Left renal cortex interstitium (tissue), 4 donors: ENCODE measurements around the gene ARPC4. TPM values are rescaled to one million over a fixed set of nuclear protein-coding genes. Genes with fewer than 3 reads are reported as not detected.
"Not testable (repeated sequence)": the region's sequence is repeated elsewhere in the genome, so short reads cannot be mapped to it uniquely, and the experiment has no call there.

Experiments
- DNase-seq, 4 donors: peaks; one replicate each; pipeline ENCODE4 v3.0.0-alpha.2; 2013; ENCODE audit warnings: low read depth in 4 of 4, low spot score in 2 of 4, missing footprints in 1 of 4
- polyA plus RNA-seq, 4 donors: library from polyadenylated mRNA; unstranded; fragments of 120-200 nt; gene quantifications; one replicate each; pipeline ENCODE4 v1.2.1, GENCODE V29; 2013; ENCODE audit not compliant: insufficient read length in 4 of 4

ARPC4 gene
- polyA plus RNA-seq, 4 donors: 113 to 161 (median 142) TPM

DNA sequence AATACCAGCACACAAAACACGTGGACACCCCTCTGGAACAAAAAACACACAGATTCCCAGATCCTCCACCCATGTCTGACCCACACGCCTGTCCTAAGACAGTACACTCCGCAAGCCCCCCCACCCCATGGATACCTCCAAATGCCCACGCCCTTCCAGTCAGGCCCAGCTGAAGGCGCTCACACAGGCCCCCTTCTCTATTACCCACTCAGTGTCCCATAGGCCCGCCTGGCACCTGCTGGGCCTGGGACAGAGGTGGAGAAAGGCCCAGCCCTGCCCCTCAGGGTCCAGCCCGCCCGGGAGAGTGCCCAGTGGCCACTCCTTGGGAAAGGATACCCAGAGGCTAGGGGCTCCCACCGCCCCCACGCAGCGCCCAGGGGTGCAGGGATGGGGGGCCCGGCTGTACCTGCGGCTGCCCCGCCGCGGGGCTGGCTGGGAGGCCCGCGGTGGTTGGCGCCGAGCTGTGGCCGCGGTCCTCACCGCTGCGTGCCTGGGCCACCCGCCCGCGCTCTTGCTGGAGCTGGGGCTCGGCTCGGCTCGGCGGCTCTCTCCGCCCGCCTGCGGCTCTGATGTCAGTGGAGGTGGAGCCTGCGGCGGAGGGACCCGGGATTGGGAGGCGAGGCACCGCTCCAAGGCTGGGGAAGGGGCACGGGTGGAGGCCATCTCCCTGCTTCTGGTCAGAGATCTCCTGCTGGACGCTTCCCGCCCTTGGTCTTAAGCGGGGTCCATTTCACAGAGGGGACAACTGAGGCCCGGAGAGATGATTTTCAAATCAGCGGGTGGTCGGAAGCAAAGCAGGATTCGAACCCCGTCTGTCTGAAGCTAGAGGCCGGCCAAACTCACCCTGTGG, 23.2 kb upstream of the ARPC4 start, which contains the start of gene CAMK1:
TSS of gene CAMK1 (minus strand) at position 522 of the 850 bp plus-strand sequence. CDS start 2,198 bp downstream, outside the sequence.
- peak in 2 of 4 donors; percentile 52 to 53 for DNase-seq

DNA sequence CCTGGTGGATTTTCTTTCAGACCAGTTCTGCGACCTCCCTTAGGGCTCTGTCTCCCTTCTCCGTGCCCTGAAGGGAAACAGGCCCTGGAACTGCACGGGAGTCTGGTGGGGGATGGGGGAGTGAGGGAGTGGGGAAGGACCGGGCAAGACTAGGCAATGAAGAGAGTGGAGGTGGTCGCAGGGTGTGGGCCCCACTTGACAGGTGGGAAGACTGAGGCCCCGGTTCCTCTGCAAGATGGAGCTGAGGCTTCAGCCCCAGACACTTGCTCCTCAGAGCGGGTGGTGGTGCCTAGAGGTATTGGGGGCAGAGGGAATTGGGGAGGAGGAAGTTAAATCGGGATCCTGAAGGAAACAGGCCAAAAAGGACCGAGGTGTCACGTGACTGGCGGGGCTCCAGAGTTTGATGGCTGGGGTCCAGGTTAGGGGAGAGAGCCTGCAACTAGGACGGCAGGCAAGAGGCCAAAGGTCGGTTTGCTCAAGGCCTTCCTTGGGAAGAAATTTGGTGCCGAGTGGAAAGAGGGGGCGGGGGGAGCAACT, 22.5 kb upstream of the ARPC4 start:
- DNase-seq: peak in 1 of 4 donors; percentile 55

DNA sequence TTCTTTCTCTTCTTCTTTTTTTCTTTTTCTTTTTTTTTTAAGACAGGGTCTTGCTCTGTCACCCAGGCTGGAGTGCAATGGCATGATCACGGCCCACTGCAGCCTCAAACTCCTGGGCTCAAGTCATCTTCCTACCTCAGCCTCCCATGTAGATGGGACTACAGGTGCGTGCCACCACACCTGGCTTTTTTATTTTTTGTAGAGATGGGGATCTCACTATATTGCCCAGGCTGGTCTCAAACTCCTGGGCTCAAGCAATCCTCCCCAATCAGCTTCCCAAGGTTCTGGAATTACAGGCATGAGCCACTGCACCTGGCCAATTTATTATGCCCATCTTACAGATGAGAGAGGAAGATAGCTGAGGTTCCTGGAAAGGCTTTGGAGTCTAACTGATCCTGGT, 21.9 kb upstream of the ARPC4 start:
- DNase-seq: not testable (repeated sequence)

DNA sequence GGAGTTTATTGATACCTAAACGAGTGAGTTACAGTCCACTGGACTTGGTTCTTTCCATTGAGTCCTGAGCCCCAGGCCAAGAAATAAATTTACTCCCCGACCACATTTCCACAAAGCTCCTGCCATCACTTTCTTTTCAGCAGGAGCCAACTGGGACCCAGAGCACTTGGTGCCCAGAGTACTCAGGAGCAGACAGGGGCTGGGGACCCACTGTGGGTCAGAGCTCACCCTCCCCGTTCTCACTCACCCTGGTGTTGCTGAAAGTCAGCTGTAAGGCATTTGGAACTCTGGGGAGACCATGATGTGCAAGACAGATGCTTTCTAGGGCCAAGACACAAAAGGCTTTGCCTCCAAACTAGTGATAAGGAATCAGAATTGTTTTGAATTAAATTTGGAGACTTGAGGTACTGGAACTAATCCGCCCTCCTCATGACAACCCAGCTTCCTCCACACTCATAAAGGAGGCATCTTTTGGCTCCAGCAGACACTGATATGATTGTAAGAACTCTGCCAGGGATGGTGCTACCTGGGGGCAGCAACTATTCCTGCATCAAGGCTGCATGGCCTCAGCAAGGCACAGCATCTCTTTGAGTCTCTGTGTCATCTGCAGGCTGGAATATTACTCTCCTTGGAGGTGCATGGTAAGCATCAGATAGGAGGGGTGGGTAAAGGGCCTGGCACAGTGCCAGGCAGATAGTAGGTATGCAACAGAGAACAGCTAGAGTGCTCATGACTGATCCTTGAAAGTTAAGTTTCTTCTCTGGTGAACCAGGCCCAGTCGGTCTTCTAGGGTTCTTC, 15.8 kb upstream of the ARPC4 start:
- no peak for DNase-seq

DNA sequence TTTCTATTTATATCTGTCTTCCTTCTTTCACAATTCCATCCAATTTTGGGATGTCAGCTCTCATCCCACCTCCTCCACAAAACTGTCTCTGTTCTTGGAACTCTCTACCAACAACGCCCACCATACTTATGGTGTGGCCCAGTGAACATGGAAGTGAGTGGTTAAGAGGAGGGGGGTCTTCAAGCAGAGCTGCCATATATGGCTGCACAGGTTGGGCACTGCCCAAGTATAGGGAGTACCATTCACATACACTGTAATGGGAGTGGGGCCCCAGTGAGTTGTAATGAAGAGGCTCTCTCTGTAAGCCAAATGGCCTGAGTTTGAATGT, 15.2 kb upstream of the ARPC4 start:
- no peak for DNase-seq

DNA sequence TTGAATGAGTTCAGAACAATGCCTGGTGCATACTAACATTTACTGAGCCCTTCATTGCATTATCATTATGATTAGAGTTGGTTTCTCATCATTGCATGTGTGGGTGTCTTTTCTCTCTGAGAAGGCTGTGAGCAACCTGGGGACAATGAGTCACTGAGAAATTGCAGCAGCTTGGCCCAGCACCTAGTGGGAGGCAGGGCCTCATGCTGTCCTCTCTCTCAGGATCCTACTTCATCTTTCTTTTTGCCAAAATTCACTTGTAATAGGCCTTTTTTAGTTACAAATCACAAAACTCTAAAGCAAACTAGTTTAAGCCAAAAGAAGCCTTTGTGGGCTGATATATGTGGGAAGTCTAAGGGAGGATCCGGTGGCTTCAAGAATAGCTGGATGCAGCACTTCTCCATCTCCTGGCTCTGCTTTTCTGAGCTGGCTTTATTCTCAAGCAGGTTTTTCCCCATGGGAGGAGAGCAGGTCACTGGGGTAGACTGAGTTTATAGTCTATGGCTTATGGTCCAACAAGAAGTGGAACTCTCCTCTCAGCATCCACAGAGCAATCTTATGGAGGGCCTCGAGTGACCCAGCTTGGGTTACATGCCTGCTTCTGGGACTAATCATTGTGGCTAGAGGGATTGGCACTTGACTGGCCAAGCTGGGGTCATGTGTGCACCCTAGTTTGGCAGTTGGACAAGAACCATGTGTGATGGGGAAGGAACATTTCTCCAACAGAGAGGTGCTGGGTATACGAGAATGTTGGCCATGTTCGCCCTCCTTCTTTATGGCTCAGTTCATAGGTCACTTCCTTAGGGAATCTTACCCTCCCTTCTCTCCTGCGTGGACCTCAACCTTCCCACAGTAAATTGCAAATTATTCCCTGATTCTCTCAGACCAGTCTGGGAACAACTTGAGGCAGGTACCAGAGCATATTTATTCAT, 14.5 kb upstream of the ARPC4 start:
- DNase-seq: no peak

DNA sequence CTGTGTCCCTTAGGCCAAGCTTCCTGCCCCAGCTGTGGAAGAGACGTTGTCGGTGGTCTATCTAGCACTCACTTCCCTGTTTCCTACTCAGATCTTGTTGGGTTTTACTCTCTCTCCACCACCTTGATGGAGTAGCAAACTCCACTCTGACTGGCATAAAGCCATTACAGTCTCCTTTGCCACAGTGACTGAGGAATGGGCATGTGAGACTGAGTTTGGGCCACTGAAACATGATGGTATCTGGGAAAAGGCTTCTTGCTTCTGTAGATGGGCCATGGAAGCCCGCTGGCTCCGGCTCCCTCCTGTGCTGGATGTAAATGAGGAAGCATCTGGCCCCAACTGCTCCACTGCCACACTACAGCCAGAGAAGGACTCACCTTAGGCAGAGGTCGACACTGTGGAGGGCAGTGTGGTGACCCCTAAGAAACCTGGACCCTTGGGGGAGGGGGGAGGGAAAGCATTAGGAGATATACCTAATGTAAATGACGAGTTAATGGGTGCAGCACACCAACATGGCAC, 13.7 kb upstream of the ARPC4 start:
- no peak for DNase-seq

DNA sequence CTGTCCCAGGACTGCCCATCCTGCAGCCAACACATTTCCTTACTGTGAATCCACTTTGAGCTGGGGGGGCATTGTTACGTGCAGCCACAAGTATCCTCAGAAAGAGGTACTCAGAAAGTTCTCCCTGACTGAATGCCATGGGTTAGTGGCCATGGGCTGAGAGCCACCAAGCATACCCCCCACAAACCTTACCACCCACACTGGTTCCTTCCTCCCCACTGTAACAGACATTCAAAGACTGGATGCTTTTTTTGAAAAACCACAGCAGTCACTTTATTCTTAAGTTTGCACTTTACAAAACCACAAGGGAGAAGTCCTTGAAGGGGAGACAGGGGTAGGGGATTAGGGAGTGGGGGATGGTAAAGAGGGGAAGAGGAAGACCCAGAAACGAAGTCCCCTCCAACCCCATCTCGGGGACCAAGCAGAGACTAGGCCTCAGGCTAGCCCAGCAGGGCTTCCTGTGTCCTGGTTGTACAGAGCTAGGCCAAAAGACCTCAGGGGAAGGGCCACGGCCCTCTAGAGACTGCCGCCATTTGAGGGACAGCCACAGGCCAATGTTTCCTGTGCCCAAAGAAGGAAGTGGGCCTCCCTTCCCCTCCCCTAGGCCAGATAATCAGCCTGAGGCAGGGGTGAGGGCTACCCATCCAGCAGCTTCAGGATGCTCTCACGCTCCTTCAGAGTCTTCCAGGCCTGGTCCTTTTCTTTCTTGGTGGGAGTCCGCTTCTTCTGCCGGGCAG, 13.0 kb upstream of the ARPC4 start:
- DNase-seq: no peak

DNA sequence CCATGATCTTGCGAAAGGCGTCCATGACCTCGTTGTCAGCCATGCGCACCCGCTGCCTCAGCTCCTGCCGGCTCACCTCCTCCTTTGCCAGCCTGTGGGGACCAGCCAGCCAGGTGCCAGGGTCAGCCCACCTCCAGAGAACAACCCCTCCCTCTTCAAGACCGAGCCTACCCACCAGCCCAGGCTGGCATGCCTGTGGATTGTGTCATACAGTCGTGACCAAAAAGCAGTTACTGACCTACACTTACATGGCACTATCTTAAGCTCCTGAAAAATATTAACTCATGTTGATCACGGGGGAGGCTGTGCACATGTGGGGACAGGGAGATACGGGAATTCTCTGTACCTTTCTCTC, 12.4 kb upstream of the ARPC4 start:
- no peak for DNase-seq

DNA sequence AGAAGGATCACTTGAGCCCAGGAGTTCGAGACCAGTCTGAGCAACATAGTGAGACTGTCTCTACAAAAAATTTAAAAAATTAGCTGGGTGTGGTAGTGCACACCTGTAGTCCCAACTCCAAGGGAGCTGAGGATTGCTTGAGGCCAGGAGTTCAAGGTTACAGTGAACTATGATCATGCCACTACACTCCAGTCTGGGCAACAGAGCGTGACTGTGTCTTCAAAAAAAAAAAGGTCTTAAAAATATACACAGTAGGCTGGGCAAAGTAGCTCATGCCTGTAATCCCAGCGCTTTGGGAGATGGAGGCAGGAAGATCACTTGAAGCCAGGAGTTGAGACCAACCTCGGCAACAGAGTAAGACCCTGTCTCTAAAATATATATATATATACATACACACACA, 12.0 kb upstream of the ARPC4 start:
- no peak for DNase-seq

DNA sequence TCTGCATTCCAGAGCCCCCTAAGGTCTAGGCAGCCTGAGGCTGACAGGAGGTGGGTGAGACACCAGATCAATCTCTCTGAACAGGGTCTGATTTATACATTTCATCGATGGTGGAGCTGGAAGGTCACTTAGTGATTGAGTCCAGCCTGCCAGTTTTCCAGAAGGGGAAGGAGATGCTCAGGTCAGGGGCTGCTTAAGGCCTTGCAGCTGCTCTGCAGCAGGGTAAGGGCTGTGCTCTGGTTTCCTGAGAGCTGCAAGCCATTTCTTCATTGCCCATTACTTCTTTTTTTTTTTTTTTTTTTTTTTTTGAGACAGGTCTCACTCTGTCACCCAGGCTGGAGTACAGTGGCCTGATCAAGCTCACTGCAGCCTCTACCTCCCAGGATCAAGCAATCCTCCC, 11.3 kb upstream of the ARPC4 start:
- DNase-seq: no peak

DNA sequence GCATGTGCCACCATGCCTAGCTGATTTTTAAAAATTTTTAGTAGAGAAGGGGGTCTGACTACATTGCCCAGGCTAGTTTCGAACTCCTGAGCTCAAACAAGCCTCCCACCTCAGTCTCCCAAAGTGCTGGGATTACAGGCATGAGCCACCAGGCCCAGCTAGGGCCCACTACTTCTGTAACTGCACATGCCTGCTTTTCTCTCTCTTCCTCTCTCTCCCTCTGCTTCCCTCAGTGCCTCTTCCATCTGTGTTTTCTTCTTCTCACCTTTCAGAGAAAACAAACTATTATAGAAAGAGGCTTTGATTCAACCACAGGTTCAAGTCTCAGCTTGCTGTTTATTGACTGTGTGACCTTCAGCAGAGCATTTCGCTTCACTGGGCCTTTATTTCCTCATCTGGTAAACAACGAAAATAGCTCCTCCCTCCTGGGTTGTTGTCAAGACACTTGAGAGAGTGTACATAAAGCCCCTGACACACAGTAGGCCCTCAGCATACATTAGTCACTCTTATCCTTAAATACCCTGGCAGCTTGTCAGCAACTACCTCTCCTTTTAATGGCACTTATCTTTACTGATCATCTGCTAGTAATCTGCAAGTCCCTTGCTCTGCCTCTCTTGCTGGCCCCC, 10.8 kb upstream of the ARPC4 start:
- DNase-seq: no peak

DNA sequence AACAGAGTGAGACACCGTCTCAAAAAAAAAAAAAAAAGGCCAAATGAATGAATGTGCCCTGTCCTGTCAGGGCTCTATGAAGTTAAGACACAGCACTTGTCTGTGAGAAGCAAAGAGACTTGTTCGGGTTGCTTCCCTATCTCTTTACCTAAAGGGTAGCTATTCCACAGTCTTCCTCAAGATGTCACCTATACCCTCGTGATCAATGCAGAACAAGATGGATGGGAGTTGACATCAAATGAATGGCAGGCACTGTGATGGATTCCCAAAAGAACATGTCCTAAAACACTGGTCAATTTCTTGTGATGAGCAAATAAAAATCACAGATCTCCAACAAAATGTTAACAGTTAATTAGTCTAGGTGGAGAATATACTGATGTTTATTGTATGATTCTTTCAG, 10.1 kb upstream of the ARPC4 start:
- DNase-seq: no peak

DNA sequence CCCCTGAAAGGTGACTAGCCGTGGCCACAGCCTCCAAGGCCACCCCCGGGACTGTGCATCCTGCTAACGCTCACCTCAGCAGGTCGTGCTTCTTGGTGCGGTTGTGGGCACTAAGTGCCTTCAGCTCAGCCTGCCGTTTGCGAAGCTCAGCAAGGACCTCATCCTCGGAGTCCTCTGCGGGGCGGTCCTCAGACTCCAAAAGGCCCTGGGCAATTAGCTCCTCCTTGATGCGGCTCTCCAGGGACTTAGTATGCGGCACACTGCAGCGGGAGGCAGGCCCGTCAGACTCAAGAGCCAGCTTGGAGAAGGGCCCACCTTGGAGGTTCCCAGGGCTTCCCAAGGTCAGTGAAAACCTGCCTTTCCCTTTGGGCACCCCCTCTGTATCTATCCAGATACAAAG, 8.9 kb upstream of the ARPC4 start:
- no peak for DNase-seq

DNA sequence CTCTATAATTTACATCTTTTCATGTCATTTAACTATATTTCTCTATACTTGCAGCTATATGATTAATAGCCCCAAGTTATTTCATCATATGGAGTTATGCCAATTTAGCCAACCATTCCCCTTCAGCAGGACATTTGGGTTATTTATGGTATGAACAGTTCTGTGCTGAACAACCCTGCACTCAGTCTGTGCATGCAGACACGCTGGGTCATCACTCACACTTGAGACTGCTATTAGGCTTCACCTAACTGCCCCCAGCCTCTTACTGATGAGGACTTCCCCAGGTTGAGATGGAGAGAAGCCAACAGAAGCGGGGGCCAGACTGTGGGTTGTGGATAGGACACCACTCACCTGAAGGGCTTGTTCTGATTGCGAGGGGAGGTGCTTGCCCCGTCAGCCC, 7.9 kb upstream of the ARPC4 start:
- no peak for DNase-seq

DNA sequence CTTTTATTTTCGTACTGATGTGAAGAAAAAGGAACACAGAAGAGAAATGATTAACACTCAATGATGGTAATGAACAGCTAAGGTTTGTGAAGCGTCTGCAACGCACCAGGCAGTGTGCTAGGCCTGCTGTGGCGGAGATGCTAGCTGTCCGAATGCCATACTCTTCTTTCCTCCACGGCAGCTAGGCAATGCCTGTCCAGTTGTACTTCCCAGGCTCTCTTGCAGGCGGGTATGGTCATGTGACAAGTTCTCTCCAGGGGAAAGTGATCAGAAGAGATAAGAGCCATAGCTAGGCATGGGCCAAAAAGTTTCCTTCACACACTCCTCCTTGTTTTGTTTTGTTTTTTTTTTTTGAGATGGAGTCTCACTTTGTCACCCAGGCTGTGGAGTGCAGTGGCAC, 7.3 kb upstream of the ARPC4 start:
- DNase-seq: no peak

DNA sequence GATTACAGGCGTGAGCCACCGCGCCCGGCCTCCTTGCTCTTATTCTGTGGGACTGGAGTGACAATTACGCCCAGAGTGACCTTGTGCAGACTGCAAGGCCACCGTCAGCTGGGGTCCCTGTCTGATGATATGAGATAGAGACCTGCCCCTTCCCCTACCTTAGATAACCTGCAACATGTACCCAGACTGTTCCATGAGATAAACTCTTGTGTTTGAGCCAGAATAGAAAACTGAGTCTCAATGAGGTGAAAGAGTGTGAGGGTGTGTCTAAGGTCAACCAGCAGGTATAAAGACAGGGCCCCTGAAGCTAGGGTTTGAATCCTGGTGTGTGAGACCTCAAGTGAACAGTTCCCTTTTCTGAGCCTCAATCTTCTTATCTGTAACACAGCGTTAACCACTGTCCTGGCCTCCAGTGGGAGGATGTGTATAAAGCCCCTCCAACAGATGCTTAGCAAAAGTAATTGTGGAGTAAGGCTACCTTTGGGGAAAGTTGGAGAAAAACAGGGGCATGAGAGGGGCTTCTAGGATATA, 6.6 kb upstream of the ARPC4 start:
- no peak for DNase-seq

DNA sequence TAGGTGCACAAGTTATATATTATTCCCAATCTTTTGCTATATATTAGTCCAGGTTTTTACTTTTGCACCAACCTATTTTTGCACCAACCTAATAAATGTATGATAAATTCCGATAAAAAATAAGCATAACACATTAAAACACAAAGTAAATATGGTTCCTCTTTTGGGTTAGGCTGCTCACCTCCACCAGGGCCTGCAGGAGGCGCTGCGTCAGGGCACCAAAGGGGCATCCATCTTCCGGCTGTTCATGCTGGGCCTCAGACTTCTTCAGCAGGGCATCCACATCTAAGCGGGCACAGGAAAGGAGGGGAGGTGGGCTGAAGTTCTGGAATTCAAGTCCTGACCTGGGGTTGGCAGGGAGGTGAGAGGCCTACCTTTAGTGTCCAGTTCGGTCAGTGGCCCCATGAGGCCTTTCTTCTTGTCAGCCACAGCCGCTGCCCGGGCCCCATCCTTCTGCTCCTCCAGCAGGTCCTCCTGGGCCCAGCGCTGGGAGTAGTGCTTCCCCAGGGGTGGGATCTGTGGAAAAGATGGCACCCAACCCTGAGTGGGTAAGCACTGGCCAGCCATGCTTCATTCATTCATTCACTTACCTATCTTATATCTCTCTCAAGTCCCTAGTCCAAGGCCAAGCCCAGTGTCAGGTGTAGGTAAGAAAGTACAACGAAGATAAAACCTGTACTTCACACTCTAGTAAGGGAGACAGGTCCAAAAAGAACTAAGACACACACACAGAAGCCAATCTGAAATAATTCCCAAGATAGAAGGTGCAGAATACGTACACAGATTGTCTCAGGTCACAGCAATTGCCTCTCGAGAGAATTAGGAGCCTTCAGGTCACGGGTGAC, 5.8 kb upstream of the ARPC4 start:
- no peak for DNase-seq
